ENCODE measurements around the gene PIP5K1B. TPM values are rescaled to one million over a fixed set of nuclear protein-coding genes. Genes with fewer than 3 reads are reported as not detected.
A peak's percentile ranks its signal among the peaks of the same experiment; 100 is the strongest.
"Not testable (repeated sequence)": the region's sequence is repeated elsewhere in the genome, so short reads cannot be mapped to it uniquely, and the experiment has no call there.

Gene PIP5K1B
- total and polyA plus RNA-seq, 7 donors = 10.3 to 72.6 (median 23.5) TPM

DNA sequence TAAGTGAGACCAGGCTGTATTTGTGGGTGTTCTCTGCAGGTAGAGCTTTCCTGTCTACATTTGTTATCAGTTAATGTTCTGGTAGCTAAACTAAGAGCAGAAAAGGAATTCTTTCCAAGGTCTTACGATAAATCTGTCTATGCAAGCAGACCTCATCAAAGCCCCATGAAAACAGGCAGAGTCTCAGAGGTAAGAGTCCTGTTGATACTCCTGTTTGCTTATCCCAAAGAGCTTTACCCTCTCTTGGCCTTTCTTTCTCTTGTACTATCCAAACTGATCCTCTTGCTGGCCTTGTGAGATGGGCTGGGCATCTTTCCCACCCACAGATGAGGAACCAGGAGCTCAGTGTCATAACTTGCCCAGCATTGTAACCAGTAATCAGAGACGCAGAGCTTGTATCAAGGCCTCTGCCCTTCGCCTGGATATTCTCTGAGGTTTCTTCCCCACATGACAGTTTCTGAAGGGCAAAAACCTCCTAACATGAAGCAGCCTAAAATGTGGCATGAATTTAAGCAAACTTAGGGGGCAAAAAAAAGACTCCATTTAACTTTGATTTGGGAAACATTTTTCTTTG lies 275.4 kb downstream of the PIP5K1B start:
- H3K36me3 ChIP-seq = no peaks in the 10 kb centered on the region
- 57 to 69% methylated on average over 3 of the region's 3 CpGs for WGBS, 2 donors
- H3K4me3 ChIP-seq = no peak overlapping the region
- H3K4me1 ChIP-seq = peaks cover 0 to 64% (median 47%) of the 10 kb centered on the region in 4 donors
- H3K27ac ChIP-seq = peak overlapping the region in 3 of 4 donors; percentile 80 to 88 (median 86)
- intact Hi-C loops (cut with DNase I) = loop anchor here (5.0 kb wide), 1 partner anchor 108 kb away; no protein-coding TSS in a partner anchor
- no peaks in the 10 kb centered on the region for H3K9me3 ChIP-seq
- TF ChIP-seq, protein P1, sequence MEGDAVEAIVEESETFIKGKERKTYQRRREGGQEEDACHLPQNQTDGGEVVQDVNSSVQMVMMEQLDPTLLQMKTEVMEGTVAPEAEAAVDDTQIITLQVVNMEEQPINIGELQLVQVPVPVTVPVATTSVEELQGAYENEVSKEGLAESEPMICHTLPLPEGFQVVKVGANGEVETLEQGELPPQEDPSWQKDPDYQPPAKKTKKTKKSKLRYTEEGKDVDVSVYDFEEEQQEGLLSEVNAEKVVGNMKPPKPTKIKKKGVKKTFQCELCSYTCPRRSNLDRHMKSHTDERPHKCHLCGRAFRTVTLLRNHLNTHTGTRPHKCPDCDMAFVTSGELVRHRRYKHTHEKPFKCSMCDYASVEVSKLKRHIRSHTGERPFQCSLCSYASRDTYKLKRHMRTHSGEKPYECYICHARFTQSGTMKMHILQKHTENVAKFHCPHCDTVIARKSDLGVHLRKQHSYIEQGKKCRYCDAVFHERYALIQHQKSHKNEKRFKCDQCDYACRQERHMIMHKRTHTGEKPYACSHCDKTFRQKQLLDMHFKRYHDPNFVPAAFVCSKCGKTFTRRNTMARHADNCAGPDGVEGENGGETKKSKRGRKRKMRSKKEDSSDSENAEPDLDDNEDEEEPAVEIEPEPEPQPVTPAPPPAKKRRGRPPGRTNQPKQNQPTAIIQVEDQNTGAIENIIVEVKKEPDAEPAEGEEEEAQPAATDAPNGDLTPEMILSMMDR (IDR thresholded peaks at IDR 0.05) = no peak
- TF ChIP-seq POLR2AphosphoS5 (IDR thresholded peaks at IDR 0.05) (peak in 3 of 4 donors; percentile 30 to 66 (median 58)), POLR2A (IDR thresholded peaks at IDR 0.05) (no peak)
- H3K27me3 ChIP-seq = no peaks in the 10 kb centered on the region
- DNase-seq = peak; percentile 71

DNA sequence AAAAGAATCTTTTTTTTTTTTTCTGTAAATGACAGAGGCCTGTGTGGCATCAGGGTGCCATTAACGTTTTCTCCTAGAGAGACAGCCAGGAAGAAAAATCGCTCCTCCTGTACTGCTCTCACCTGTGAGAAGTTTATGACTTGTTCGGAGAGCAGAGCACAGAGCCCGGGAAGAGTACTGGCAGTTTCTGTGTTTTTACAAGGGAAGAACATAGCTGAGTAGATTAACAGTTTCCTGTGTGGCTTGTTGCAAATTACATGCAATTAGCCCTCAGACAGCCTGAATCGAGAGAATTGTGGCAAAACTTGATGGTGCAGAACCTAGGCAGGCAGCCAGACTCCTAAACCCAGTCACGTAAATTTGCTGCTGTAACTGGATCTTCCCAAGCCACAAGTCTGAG lies 276.7 kb downstream of the PIP5K1B start:
- no peak overlapping the region for H3K4me3 ChIP-seq
- intact Hi-C loops (cut with DNase I) = loop anchor here (5.0 kb wide), 1 partner anchor 109 kb away; no protein-coding TSS in a partner anchor
- H3K4me1 ChIP-seq = peaks cover 0 to 53% (median 42%) of the 10 kb centered on the region in 4 donors
- no peaks in the 10 kb centered on the region for H3K36me3 ChIP-seq
- TF ChIP-seq EP300 (IDR thresholded peaks at IDR 0.05) (no peak), POLR2AphosphoS5 (IDR thresholded peaks at IDR 0.05) (no peak), POLR2A (IDR thresholded peaks at IDR 0.05) (no peak)
- TF ChIP-seq, protein P1 (IDR thresholded peaks at IDR 0.05) = no peak
- peak overlapping the region in 3 of 4 donors; percentile 80 to 88 (median 86) for H3K27ac ChIP-seq
- 6 to 15% methylated on average over 6 of the region's 6 CpGs for WGBS, 2 donors
- H3K27me3 ChIP-seq = no peaks in the 10 kb centered on the region
- no peak for DNase-seq
- H3K9me3 ChIP-seq = no peaks in the 10 kb centered on the region

GRCh38 chr9:68983008-68983411 lies 278.0 kb downstream of the PIP5K1B start:
- Histone ChIP-seq H3K9me3 (no peaks in the 10 kb centered on the region), H3K27me3 (no peaks in the 10 kb centered on the region), H3K4me3 (no peak overlapping the region), H3K4me1 (peaks cover 0 to 53% (median 42%) of the 10 kb centered on the region in 4 donors), H3K36me3 (no peaks in the 10 kb centered on the region), H3K27ac (no peak overlapping the region)
- intact Hi-C loops (cut with DNase I) = loop anchor here (5.0 kb wide), 1 partner anchor 111 kb away; no protein-coding TSS in a partner anchor
- DNase-seq = no peak
- no peak for TF ChIP-seq EP300 (IDR thresholded peaks at IDR 0.05)
- TF ChIP-seq POLR2AphosphoS5 (IDR thresholded peaks at IDR 0.05) = no peak
- TF ChIP-seq, protein P1 (IDR thresholded peaks at IDR 0.05) = no peak
- no peak for TF ChIP-seq POLR2A (IDR thresholded peaks at IDR 0.05)

- intact Hi-C loops (cut with DNase I) = loop anchor here (5.0 kb wide), 1 partner anchor 111 kb away; no protein-coding TSS in a partner anchor
- no peak overlapping the region for H3K4me3 ChIP-seq
- 76 to 84% methylated on average over 3 of the region's 3 CpGs for WGBS, 2 donors
- H3K9me3 ChIP-seq = no peaks in the 10 kb centered on the region
- H3K36me3 ChIP-seq = no peaks in the 10 kb centered on the region
- no peak overlapping the region for H3K27ac ChIP-seq
- H3K4me1 ChIP-seq = peaks cover 0 to 50% (median 41%) of the 10 kb centered on the region in 4 donors
- no peak for TF ChIP-seq POLR2AphosphoS5 (IDR thresholded peaks at IDR 0.05)
- no peak for TF ChIP-seq POLR2A (IDR thresholded peaks at IDR 0.05)
- TF ChIP-seq EP300 (IDR thresholded peaks at IDR 0.05) = no peak
- TF ChIP-seq, protein P1 (IDR thresholded peaks at IDR 0.05) = no peak
- DNase-seq = no peak
- no peaks in the 10 kb centered on the region for H3K27me3 ChIP-seq
Observed at GRCh38 chr9:68983522-68984424, 278.7 kb downstream of the PIP5K1B start.

DNA sequence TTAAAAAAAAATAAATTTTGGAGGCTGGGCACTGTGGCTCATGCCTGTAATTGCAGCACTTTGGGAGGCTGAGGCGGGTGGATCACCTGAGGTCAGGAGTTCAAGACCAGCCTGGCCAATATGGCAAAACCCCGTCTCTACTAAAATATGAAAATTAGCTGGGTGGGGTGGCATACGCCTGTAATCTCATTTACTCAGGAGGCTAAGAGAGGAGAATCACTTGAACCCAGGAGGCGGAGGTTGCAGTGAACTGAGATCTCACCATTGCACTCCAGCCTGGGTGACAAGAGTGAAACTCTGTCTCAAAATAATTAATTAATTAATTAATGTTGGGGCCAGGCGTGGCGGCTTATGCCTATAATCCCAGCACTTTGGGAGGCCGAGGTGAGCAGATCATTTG lies 281.9 kb downstream of the PIP5K1B start:
- H3K9me3 ChIP-seq; H3K27ac ChIP-seq; H3K4me3 ChIP-seq; H3K27me3 ChIP-seq; intact Hi-C loops (cut with DNase I); H3K36me3 ChIP-seq; DNase-seq: not testable (repeated sequence)
- 94 to 95% methylated on average over 7 of the region's 7 CpGs for WGBS, 2 donors
- peaks cover 0 to 19% (median 11%) of the 10 kb centered on the region in 4 donors for H3K4me1 ChIP-seq

Data from sigmoid colon (tissue), 7 donors.